Fibroblast of villous mesenchyme (primary cell): Measurements from ENCODE around the gene SLC43A1. TPM values are rescaled to one million over a fixed set of nuclear protein-coding genes. Genes with fewer than 3 reads are reported as not detected.

Experiments used
- DNase-seq: peaks from one replicate; pipeline ENCODE4 v3.0.0-alpha.2; 2010; ENCODE audit warnings: low read depth
- H3K4me3 ChIP-seq: 2 replicates; pipeline ENCODE4 v1.5.1; 2011; ENCODE audit warnings: low read depth, mild to moderate bottlenecking, low read length
- CTCF ChIP-seq: IDR thresholded peaks from 2 replicates; pipeline ENCODE4 v1.5.1; 2012; ENCODE audit warnings: low read depth, mild to moderate bottlenecking, low read length; ENCODE audit not compliant: insufficient read depth
- total RNA-seq: library from RNA; depleted of rRNA; stranded (reverse); fragments of >200 nt; gene quantifications from 2 replicates; pipeline ENCODE4 v1.2.3, GENCODE V29; 2012

Gene SLC43A1
- total RNA-seq, 1 donor: 6.0 TPM

- H3K4me3 ChIP-seq: no peak overlapping the region
- no peak for TF ChIP-seq CTCF
- no peak for DNase-seq
These were observed 9.0 kb downstream of the SLC43A1 start for GRCh38 chr11:57506522-57506921.

DNA sequence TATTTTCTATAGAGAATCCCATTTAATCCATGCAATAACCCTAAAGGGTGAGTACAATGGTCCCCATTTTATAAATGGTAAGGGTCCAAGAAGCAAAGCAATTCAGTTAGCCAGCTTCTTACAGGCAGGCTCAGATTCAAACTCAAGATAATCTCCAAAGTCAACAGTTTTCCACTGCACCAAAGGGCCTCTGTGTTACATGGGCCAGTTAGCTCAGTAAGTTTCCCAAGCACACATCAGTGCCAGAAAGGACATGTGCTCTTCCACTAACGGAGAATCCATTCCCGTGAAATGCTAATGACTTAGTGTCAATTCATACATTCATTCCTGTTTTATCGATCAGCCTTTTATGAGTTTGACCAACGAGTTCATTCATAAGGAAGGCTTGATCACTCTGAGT is 11.0 kb downstream of the SLC43A1 start:
- no peak overlapping the region for H3K4me3 ChIP-seq
- no peak for TF ChIP-seq CTCF
- no peak for DNase-seq

- no peak for DNase-seq
These were observed 12.6 kb downstream of the SLC43A1 start for GRCh38 chr11:57502870-57503269.

DNA sequence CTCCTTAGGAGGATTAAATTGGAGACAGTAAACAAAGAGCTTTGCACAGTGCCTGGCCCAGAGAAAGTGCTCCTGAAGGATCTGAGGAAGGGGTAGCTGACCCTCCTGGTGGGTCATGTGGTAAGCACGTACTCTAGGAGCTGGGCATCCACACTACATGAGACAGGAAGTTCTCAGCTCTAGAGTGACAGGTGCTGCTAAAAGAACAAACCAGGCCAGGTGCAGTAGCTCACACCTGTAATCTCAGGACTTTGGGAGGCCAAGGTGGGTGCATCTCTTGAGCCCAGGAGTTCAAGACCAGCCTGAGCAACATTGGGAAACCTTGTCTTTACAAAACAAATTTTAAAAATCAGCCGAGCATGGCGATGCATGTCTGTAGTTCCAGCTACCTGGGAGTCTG is 13.1 kb downstream of the SLC43A1 start:
- no peak for TF ChIP-seq CTCF
- no peak overlapping the region for H3K4me3 ChIP-seq
- DNase-seq: no peak

More at GRCh38 chr11:57502870-57503269, 12.6 kb downstream of the SLC43A1 start:
- TF ChIP-seq CTCF: no peak
- H3K4me3 ChIP-seq: no peak overlapping the region

DNA sequence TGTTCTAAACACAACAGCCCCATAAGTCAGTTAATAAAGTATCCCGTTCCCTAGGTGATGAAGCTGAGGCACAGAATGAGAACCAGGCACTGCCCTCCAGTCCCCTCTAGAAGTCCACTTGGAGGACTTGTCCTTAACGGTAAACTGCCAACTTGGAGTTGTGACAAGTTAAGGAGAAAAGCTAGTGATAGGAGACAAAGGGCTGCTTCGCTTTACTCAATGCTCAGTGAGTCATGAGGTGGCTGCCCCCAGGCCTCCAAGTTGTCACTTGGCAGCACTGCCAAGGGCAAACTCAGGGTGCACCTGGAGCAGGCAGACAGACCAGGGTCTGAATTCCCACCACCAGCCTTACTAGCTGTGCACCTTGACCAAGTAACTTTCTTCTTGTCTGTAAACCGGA is 13.5 kb downstream of the SLC43A1 start:
- no peak for DNase-seq
- H3K4me3 ChIP-seq: no peak overlapping the region
- TF ChIP-seq CTCF: no peak

GRCh38 chr11:57500926-57501325 is 14.6 kb downstream of the SLC43A1 start:
- no peak for TF ChIP-seq CTCF
- no peak for DNase-seq
- no peak overlapping the region for H3K4me3 ChIP-seq

GRCh38 chr11:57500515-57500914 is 15.0 kb downstream of the SLC43A1 start:
- no peak for TF ChIP-seq CTCF

More at GRCh38 chr11:57500515-57500914, 15.0 kb downstream of the SLC43A1 start:
- no peak overlapping the region for H3K4me3 ChIP-seq
- DNase-seq: no peak
